GM03348 (cell line): ENCODE results near the gene KTN1.

Experiments
- DNase-seq: peaks from one replicate; pipeline ENCODE4 v3.0.0; 2012; ENCODE audit warnings: low spot score

The KTN1 gene

GRCh38 chr14:55609681-55610080 is 29.7 kb downstream of the KTN1 start:
- DNase-seq, result peak; percentile 53

- no peak for DNase-seq
Measured at GRCh38 chr14:55610713-55611370, 30.8 kb downstream of the KTN1 start.

- DNase-seq, result no peak
Measured at GRCh38 chr14:55611859-55612258, 31.9 kb downstream of the KTN1 start.

GRCh38 chr14:55614304-55614703 is 34.3 kb downstream of the KTN1 start:
- DNase-seq, result no peak

- no peak for DNase-seq
Measured at GRCh38 chr14:55620277-55620676, 40.3 kb downstream of the KTN1 start.

- no peak for DNase-seq
Measured at GRCh38 chr14:55620981-55621380, 41.0 kb downstream of the KTN1 start.

- no peak for DNase-seq
Measured at GRCh38 chr14:55621391-55621790, 41.4 kb downstream of the KTN1 start.

- no peak for DNase-seq
Measured at GRCh38 chr14:55624913-55625312, 44.9 kb downstream of the KTN1 start.

- no peak for DNase-seq
Measured at GRCh38 chr14:55625481-55625880, 45.5 kb downstream of the KTN1 start.

- DNase-seq, result no peak
Measured at GRCh38 chr14:55626131-55626530, 46.1 kb downstream of the KTN1 start.

GRCh38 chr14:55628426-55628825 is 48.4 kb downstream of the KTN1 start:
- no peak for DNase-seq

GRCh38 chr14:55638665-55639064 is 58.7 kb downstream of the KTN1 start:
- DNase-seq, result no peak

- no peak for DNase-seq
Measured at GRCh38 chr14:55641290-55641689, 61.3 kb downstream of the KTN1 start.

- DNase-seq, result no peak
Measured at GRCh38 chr14:55641954-55642353, 61.9 kb downstream of the KTN1 start.

GRCh38 chr14:55645145-55645544 is 65.1 kb downstream of the KTN1 start:
- no peak for DNase-seq

GRCh38 chr14:55645845-55646832 is 66.1 kb downstream of the KTN1 start:
- no peak for DNase-seq

- DNase-seq, result no peak
Measured at GRCh38 chr14:55650992-55651391, 71.0 kb downstream of the KTN1 start.

GRCh38 chr14:55654243-55654642 is 74.2 kb downstream of the KTN1 start:
- DNase-seq, result no peak

GRCh38 chr14:55661029-55661428 is 81.0 kb downstream of the KTN1 start:
- no peak for DNase-seq

GRCh38 chr14:55662752-55663151 is 82.7 kb downstream of the KTN1 start:
- no peak for DNase-seq

- no peak for DNase-seq
Measured at GRCh38 chr14:55665067-55665675, 85.2 kb downstream of the KTN1 start.

- no peak for DNase-seq
Measured at GRCh38 chr14:55667801-55668200, 87.8 kb downstream of the KTN1 start.

- no peak for DNase-seq
Measured at GRCh38 chr14:55671641-55672040, 91.6 kb downstream of the KTN1 start.
